Measurements from ENCODE around the gene YIPF5. TPM values are rescaled to one million over a fixed set of nuclear protein-coding genes. Genes with fewer than 3 reads are reported as not detected.
A peak's percentile ranks its signal among the peaks of the same experiment; 100 is the strongest.

YIPF5 gene
- 26.1 TPM for total RNA-seq
- long read RNA-seq, transcript YIPF5-201 (6 exons, 3,147 nt): major isoform, 33 of 40 reads
- long read RNA-seq, partial matches to known transcripts: 1 of 40 reads
- long read RNA-seq, other reads (novel, unspliced or antisense): 6 of 40 reads

DNA sequence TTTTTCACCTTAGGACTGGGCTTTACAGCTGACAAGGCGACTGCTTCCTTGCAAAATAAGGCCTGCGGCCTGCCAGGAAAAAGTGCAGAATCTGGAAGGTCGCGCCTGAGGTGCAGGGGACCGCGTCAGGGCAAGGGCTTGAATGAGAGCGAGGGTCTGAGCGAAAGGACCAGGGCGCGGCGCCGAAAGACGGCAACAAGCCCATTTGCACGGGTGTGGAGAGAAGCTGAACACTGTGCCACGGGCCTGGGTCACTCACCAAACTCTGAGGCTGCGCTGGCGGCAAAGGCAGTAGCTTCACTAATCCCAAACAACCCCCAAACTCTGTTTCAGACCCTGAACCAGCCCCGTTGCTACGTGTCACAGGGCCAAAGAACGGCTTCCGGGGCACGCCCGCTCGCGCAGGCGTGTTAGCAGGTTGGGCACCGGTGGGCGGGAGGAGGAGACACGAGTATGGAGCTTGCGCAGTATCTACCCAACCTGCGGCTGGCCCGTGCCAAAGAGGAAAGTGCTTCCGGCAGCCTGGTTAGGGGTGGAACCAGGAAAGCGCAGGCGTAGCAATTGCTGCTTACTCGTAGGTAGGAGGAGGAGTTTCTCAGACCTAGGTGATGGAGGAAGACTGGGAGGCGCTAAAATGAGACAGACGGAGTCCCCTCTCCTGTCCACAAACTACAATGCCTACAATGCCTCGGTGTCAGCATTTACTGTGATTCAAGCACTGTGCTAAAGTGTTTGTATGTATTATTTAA, at the start of gene YIPF5, which contains the start of gene KCTD16:
Gene YIPF5, minus strand, starts transcription at position 384 of the 749 bp plus-strand sequence. CDS start 704 bp downstream, outside the sequence.
Gene KCTD16, plus strand, starts transcription at position 598 of the 749 bp plus-strand sequence.
- peak within 1 kb of the TSS; percentile 87 for H3K27ac ChIP-seq (replicated peaks)
- H3K4me1 ChIP-seq: peaks cover 41% of the 10 kb centered on the region
- intact Hi-C loops (cut with micrococcal nuclease): no loop called here
- peaks cover 6% of the 10 kb centered on the region for H3K27me3 ChIP-seq (ENCODE audit: low read depth)
- DNase-seq: peak; percentile 94
- peak within 1 kb of the TSS; percentile 92 for H3K4me3 ChIP-seq
- peaks cover 32% of the 10 kb centered on the region for H3K36me3 ChIP-seq
- TF ChIP-seq, protein P1, sequence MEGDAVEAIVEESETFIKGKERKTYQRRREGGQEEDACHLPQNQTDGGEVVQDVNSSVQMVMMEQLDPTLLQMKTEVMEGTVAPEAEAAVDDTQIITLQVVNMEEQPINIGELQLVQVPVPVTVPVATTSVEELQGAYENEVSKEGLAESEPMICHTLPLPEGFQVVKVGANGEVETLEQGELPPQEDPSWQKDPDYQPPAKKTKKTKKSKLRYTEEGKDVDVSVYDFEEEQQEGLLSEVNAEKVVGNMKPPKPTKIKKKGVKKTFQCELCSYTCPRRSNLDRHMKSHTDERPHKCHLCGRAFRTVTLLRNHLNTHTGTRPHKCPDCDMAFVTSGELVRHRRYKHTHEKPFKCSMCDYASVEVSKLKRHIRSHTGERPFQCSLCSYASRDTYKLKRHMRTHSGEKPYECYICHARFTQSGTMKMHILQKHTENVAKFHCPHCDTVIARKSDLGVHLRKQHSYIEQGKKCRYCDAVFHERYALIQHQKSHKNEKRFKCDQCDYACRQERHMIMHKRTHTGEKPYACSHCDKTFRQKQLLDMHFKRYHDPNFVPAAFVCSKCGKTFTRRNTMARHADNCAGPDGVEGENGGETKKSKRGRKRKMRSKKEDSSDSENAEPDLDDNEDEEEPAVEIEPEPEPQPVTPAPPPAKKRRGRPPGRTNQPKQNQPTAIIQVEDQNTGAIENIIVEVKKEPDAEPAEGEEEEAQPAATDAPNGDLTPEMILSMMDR (IDR thresholded peaks at IDR 0.05; ENCODE audit: borderline replicate concordance): no peak
- no peaks in the 10 kb centered on the region for H3K9me3 ChIP-seq (replicated peaks)

DNA sequence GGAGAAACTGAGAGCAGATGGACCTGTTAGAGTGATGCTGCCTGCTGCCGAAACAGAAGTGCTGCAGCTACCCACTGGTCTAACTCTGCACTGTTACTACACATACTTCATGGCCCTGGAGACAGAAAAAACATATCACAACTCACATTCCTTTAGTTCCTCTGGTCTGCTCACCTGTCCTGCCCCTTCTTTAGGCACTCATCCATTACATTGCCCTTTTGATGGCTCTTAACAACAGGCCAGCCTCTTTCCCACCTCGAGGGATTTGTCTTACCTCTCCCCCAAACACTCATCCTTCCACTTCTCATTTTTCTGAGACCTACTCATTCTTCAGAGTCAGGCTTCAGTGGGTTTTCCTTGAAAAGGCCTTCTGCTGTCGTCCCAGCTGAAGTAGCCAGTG, 49.4 kb upstream of the YIPF5 start:
- Histone ChIP-seq H3K4me1 (no peaks in the 10 kb centered on the region), H3K4me3 (no peak overlapping the region), H3K27me3 (ENCODE audit: low read depth) (peaks cover 17% of the 10 kb centered on the region), H3K9me3 (replicated peaks) (no peaks in the 10 kb centered on the region), H3K27ac (replicated peaks) (no peak overlapping the region), H3K36me3 (no peaks in the 10 kb centered on the region)
- intact Hi-C loops (cut with micrococcal nuclease): no loop called here
- DNase-seq: no peak
- TF ChIP-seq, protein P1 (IDR thresholded peaks at IDR 0.05; ENCODE audit: borderline replicate concordance): no peak

GRCh38 chr5:144210655-144211054, 40.2 kb upstream of the YIPF5 start:
- Histone ChIP-seq H3K4me3 (no peak overlapping the region), H3K27ac (replicated peaks) (no peak overlapping the region), H3K4me1 (no peaks in the 10 kb centered on the region), H3K36me3 (no peaks in the 10 kb centered on the region), H3K9me3 (replicated peaks) (no peaks in the 10 kb centered on the region), H3K27me3 (ENCODE audit: low read depth) (peaks cover 80% of the 10 kb centered on the region)
- no peak for DNase-seq
- TF ChIP-seq, protein P1 (IDR thresholded peaks at IDR 0.05; ENCODE audit: borderline replicate concordance): no peak
- intact Hi-C loops (cut with micrococcal nuclease): no loop called here

DNA sequence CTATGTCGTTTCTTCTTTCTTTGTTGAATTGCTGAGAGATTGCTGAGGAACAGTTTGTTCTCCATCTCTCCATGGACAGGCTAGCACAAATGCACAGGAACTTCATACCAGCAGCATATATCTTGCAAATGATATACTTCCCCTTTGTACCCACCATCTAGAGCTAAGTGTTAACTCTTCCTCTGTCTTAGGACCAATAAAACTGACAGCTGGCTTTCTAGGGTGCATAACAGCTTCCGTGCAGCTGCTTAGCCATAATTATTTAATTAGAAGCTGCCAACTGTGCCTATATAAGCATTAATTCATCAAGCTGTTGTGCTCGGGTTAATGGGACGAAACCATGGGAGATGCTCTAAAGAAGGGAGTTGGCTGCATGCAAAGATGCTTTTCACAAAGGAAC, 38.9 kb upstream of the YIPF5 start:
- no peak overlapping the region for H3K27ac ChIP-seq (replicated peaks)
- TF ChIP-seq, protein P1 (IDR thresholded peaks at IDR 0.05; ENCODE audit: borderline replicate concordance): no peak
- no peak overlapping the region for H3K4me3 ChIP-seq
- no peaks in the 10 kb centered on the region for H3K36me3 ChIP-seq
- no peaks in the 10 kb centered on the region for H3K9me3 ChIP-seq (replicated peaks)
- H3K27me3 ChIP-seq (ENCODE audit: low read depth): peaks cover 81% of the 10 kb centered on the region
- DNase-seq: no peak
- intact Hi-C loops (cut with micrococcal nuclease): no loop called here
- H3K4me1 ChIP-seq: peaks cover 8% of the 10 kb centered on the region

DNA sequence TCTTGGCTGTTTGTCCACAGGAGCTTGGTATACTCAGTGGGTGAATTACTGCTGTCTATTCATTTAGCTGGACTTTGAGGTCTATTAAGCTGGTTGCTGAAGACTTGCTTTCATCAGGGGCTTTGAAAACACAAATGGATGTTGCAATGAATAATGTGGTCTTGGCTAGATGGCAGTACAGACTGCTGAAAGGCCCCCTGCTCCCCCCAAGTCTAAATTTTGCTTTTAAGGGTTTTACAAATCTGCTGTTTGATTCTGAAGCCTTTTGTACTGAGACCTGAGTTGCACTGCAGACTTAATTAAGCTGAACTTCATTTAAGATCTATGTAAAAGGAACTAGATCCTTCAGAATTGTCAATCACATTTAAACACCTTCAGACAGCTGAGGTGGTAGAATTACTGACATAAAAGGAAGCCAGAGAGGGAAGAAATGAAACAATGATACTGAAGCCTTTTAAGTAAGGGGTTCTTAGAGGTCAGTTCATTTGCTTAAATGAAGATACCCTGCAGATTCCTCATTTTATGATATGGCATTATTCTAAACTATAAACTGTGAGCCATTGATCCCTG, 37.5 kb upstream of the YIPF5 start:
- Histone ChIP-seq H3K27ac (replicated peaks) (no peak overlapping the region), H3K27me3 (ENCODE audit: low read depth) (peaks cover 90% of the 10 kb centered on the region), H3K9me3 (replicated peaks) (no peaks in the 10 kb centered on the region), H3K36me3 (no peaks in the 10 kb centered on the region), H3K4me3 (no peak overlapping the region), H3K4me1 (peaks cover 8% of the 10 kb centered on the region)
- TF ChIP-seq, protein P1 (IDR thresholded peaks at IDR 0.05; ENCODE audit: borderline replicate concordance): no peak
- intact Hi-C loops (cut with micrococcal nuclease): no loop called here
- DNase-seq: no peak

All from left ventricle myocardium inferior (tissue), 1 donor.